Glutamatergic neuron (in vitro differentiated cells): Measurements from ENCODE around the gene LAMC3. TPM values are rescaled to one million over a fixed set of nuclear protein-coding genes. Genes with fewer than 3 reads are reported as not detected.

Experiments used
- DNase-seq: peaks from one replicate; pipeline ENCODE4 v3.0.0; 2022
- H3K27ac Mint-ChIP-seq: one replicate; pipeline ENCODE4 v1.8.0; 2020; ENCODE audit warnings: mild to moderate bottlenecking, mixed read lengths, inconsistent platforms; ENCODE audit not compliant: unreplicated experiment
- H3K27me3 Mint-ChIP-seq: one replicate; pipeline ENCODE4 v1.8.0; 2020; ENCODE audit warnings: mild to moderate bottlenecking, moderate library complexity, mixed read lengths, inconsistent platforms; ENCODE audit not compliant: unreplicated experiment
- H3K36me3 Mint-ChIP-seq: one replicate; pipeline ENCODE4 v1.8.0; 2020; ENCODE audit warnings: mild to moderate bottlenecking, mixed read lengths, inconsistent platforms; ENCODE audit not compliant: unreplicated experiment
- H3K4me1 Mint-ChIP-seq: one replicate; pipeline ENCODE4 v1.8.0; 2020; ENCODE audit warnings: mild to moderate bottlenecking, low read depth, mixed read lengths, inconsistent platforms; ENCODE audit not compliant: unreplicated experiment
- H3K4me3 Mint-ChIP-seq: one replicate; pipeline ENCODE4 v1.8.0; 2020; ENCODE audit warnings: mild to moderate bottlenecking, mixed read lengths, inconsistent platforms; ENCODE audit not compliant: unreplicated experiment
- H3K9me3 Mint-ChIP-seq: one replicate; pipeline ENCODE4 v1.8.0; 2020; ENCODE audit warnings: mild to moderate bottlenecking, moderate library complexity, mixed read lengths, inconsistent platforms; ENCODE audit not compliant: unreplicated experiment
- CTCF ChIP-seq: fragments of 200-600 bp; sonication (generic); IDR thresholded peaks from one replicate; pipeline ENCODE4 v1.5.0; 2021; ENCODE audit not compliant: partially characterized antibody, unreplicated experiment
- total RNA-seq: library from RNA; stranded (reverse); fragmentation: NEBNext Ultra II Directional; extraction: Animal tissue kit (Norgen Biotek cat#: 25700); gene quantifications from one replicate; pipeline ENCODE4 v1.2.1, GENCODE V29; 2021; ENCODE audit not compliant: unreplicated experiment

The LAMC3 gene
- total RNA-seq, 1 donor from 2014 or later: 0.17 TPM

- Mint-ChIP-seq H3K27me3 (peaks cover 11% of the 10 kb centered on the region), H3K4me3 (peak overlapping the region; percentile 44), H3K36me3 (no peaks in the 10 kb centered on the region), H3K4me1 (peaks cover 24% of the 10 kb centered on the region), H3K27ac (peak overlapping the region; percentile 83), H3K9me3 (peaks cover 7% of the 10 kb centered on the region)
- no peak for DNase-seq
- TF ChIP-seq CTCF: peak; percentile 14
Observed at GRCh38 chr9:130995086-130996011, 13.6 kb upstream of the LAMC3 start.

- Mint-ChIP-seq H3K4me3 (no peak overlapping the region), H3K4me1 (peaks cover 19% of the 10 kb centered on the region), H3K9me3 (peaks cover 7% of the 10 kb centered on the region), H3K27ac (no peak overlapping the region), H3K36me3 (no peaks in the 10 kb centered on the region), H3K27me3 (peaks cover 11% of the 10 kb centered on the region)
- DNase-seq: no peak
- TF ChIP-seq CTCF: no peak
Observed at GRCh38 chr9:130996205-130996604, 12.8 kb upstream of the LAMC3 start.

GRCh38 chr9:130996676-130997394, 12.1 kb upstream of the LAMC3 start:
- no peak overlapping the region for H3K27ac Mint-ChIP-seq
- H3K36me3 Mint-ChIP-seq: no peaks in the 10 kb centered on the region
- no peak for TF ChIP-seq CTCF
- no peak overlapping the region for H3K4me3 Mint-ChIP-seq
- H3K4me1 Mint-ChIP-seq: peaks cover 15% of the 10 kb centered on the region
- H3K9me3 Mint-ChIP-seq: peaks cover 7% of the 10 kb centered on the region
- DNase-seq: no peak
- peaks cover 9% of the 10 kb centered on the region for H3K27me3 Mint-ChIP-seq

GRCh38 chr9:130997395-130997684, 11.6 kb upstream of the LAMC3 start:
- TF ChIP-seq CTCF: no peak
- Mint-ChIP-seq H3K27ac (no peak overlapping the region), H3K4me1 (peaks cover 14% of the 10 kb centered on the region), H3K27me3 (peaks cover 7% of the 10 kb centered on the region), H3K36me3 (no peaks in the 10 kb centered on the region), H3K9me3 (peaks cover 6% of the 10 kb centered on the region), H3K4me3 (no peak overlapping the region)
- DNase-seq: no peak
